Panc1 (cell line): ENCODE results near the gene EXOC3L1. TPM values are rescaled to one million over a fixed set of nuclear protein-coding genes. Genes with fewer than 3 reads are reported as not detected.
A peak's percentile ranks its signal among the peaks of the same experiment; 100 is the strongest.

Experiments used
- ATAC-seq: fragments of 200-7000 bp; cut with Tn5 transposase; 2 replicates; pipeline ENCODE4 v1.9.1; 2020; ENCODE audit warnings: mild to moderate bottlenecking, moderate library complexity
- BruUV-seq: library from RNA; stranded (reverse); fragments of 400-500 nt; replicated peaks from 2 replicates; lab custom pipeline; 2021; lab: Mats Ljungman, UMichigan
- CTCF ChIA-PET: fragments of 300-600 bp; sonication (Branson Sonifier 250); formaldehyde crosslinking; loops from one replicate; lab custom pipeline; 2022; ENCODE audit warnings: antibody characterized with exemption; lab: Charles Lee
- POLR2A ChIA-PET: fragments of 300-600 bp; sonication (Branson Sonifier 250); formaldehyde crosslinking; loops from one replicate; lab custom pipeline; 2022; ENCODE audit warnings: antibody characterized with exemption; lab: Charles Lee
- DNase-seq: peaks from one replicate; pipeline ENCODE4 v3.0.0-alpha.2; 2010; ENCODE audit warnings: low read depth, low spot score
- H3K27ac ChIP-seq: 2 replicates; pipeline ENCODE4 v1.5.1; 2011; ENCODE audit warnings: mild to moderate bottlenecking, low read length, inconsistent platforms
- H3K27me3 ChIP-seq: fragments of 200-500 bp; sonication (Bioruptor generic); 2 replicates; pipeline ENCODE4 v1.6.0; 2014; ENCODE audit warnings: low read length, inconsistent platforms; ENCODE audit not compliant: control insufficient read depth, insufficient read depth
- H3K36me3 ChIP-seq: fragments of 200-500 bp; sonication (Bioruptor generic); 2 replicates; pipeline ENCODE4 v1.5.1; 2014; ENCODE audit warnings: inconsistent platforms, mild to moderate bottlenecking, low read length, moderate library complexity; ENCODE audit not compliant: control insufficient read depth, insufficient read depth
- H3K4me1 ChIP-seq: 2 replicates; pipeline ENCODE4 v1.5.1; 2011; ENCODE audit warnings: inconsistent platforms, mild to moderate bottlenecking, low read length, moderate library complexity; ENCODE audit not compliant: control insufficient read depth, insufficient read depth
- H3K4me3 ChIP-seq, 2 experiments: 2 replicates each; pipeline ENCODE4 v1.5.1; 2011 to 2012; ENCODE audit warnings: low read depth in 2 of 2, low read length in 2 of 2, mild to moderate bottlenecking in 2 of 2, inconsistent platforms in 1 of 2, moderate library complexity in 1 of 2
- H3K9me3 ChIP-seq: fragments of 200-500 bp; sonication (Bioruptor generic); 2 replicates; pipeline ENCODE4 v1.5.1; 2014; ENCODE audit warnings: low read depth, mild to moderate bottlenecking, inconsistent platforms, low read length, moderate library complexity; ENCODE audit not compliant: control insufficient read depth, insufficient read depth
- CTCF ChIP-seq: fragments of 450-650 bp; IDR thresholded peaks from 2 replicates; pipeline ENCODE4 v1.5.1; 2017; ENCODE audit warnings: mild to moderate bottlenecking
- POLR2AphosphoS5 ChIP-seq: IDR thresholded peaks from 2 replicates; pipeline ENCODE4 v1.6.1; 2012; ENCODE audit warnings: mild to moderate bottlenecking, low read depth, low read length, moderate library complexity
- REST ChIP-seq, 2 experiments: IDR thresholded peaks; 2 replicates each; pipeline ENCODE4 v1.6.1; 2011 to 2012; ENCODE audit warnings: low read depth in 2 of 2, control low read depth in 1 of 2, low read length in 1 of 2, mild to moderate bottlenecking in 1 of 2, moderate library complexity in 1 of 2; ENCODE audit not compliant: insufficient read depth in 1 of 2
- SIN3A ChIP-seq: IDR thresholded peaks from 2 replicates; pipeline ENCODE4 v1.6.1; 2012; ENCODE audit warnings: low read depth, mild to moderate bottlenecking, low read length, moderate library complexity, borderline replicate concordance; ENCODE audit not compliant: insufficient read depth
- TCF7L2 ChIP-seq: IDR thresholded peaks from 2 replicates; pipeline ENCODE4 v1.6.1; 2011; ENCODE audit warnings: mild to moderate bottlenecking, low read depth, low read length, inconsistent platforms
- in situ Hi-C: cut with HindIII; loops from 2 replicates; pipeline ENCODE4 v1.10.0; 2016; ENCODE audit warnings: low sequenced_read_pairs, low pct_unique_long_range_greater_than_20kb
- intact Hi-C: fragments of 100-400 bp; cut with micrococcal nuclease; formaldehyde crosslinking; loops from one replicate; pipeline ENCODE4 v1.10.0; 2022; ENCODE audit not compliant: unreplicated experiment
- total RNA-seq: library from RNA; stranded (reverse); gene quantifications from one replicate; pipeline ENCODE4 v1.2.1, GENCODE V29; 2021; ENCODE audit not compliant: unreplicated experiment

The EXOC3L1 gene
- total RNA-seq, 1 experiment from 2014 or later, result 0.41 TPM

GRCh38 chr16:67162506-67163163, 27.3 kb downstream of the EXOC3L1 start:
- POLR2A ChIA-PET, result no interaction called here
- BruUV-seq, result no TSS peak
- no peaks in the 10 kb centered on the region for H3K9me3 ChIP-seq
- ATAC-seq (no peak), DNase-seq (no peak)
- H3K27me3 ChIP-seq, result no peaks in the 10 kb centered on the region
- no peak for TF ChIP-seq REST (IDR thresholded peaks at IDR 0.05; ENCODE audit: insufficient read depth in 1 of 2, low read depth in 2 of 2, low read length in 1 of 2)
- no peak for TF ChIP-seq POLR2AphosphoS5
- intact Hi-C loops (no loop called here), in situ Hi-C loops (no loop called here)
- H3K27ac ChIP-seq, result no peak overlapping the region
- H3K4me1 ChIP-seq, result no peaks in the 10 kb centered on the region
- no peaks in the 10 kb centered on the region for H3K36me3 ChIP-seq
- no peak overlapping the region for H3K4me3 ChIP-seq
- CTCF ChIA-PET, result no interaction called here

- in situ Hi-C loops, result no loop called here
- Histone ChIP-seq H3K9me3 (no peaks in the 10 kb centered on the region), H3K4me1 (no peaks in the 10 kb centered on the region), H3K27ac (peak overlapping the region; percentile 55; the same call in 1 of the 2 replicates), H3K4me3 (peak overlapping the region; percentile 71 to 80), H3K27me3 (no peaks in the 10 kb centered on the region), H3K36me3 (no peaks in the 10 kb centered on the region)
- ChIA-PET CTCF (no interaction called here), POLR2A (no interaction called here)
- DNase-seq (no peak), ATAC-seq (no peak)
- intact Hi-C loops, result no loop called here
- no peak for TF ChIP-seq REST (IDR thresholded peaks at IDR 0.05; ENCODE audit: insufficient read depth in 1 of 2, low read depth in 2 of 2, low read length in 1 of 2)
- TF ChIP-seq SIN3A, result no peak
- TF ChIP-seq TCF7L2, result no peak
- no peak for TF ChIP-seq POLR2AphosphoS5
- TF ChIP-seq CTCF, result no peak
- BruUV-seq, result no TSS peak
These were observed 28.3 kb downstream of the EXOC3L1 start for GRCh38 chr16:67161595-67162058.
